Esophagus (tissue), 2 donors: ENCODE results near the gene PFN1. TPM values are rescaled to one million over a fixed set of nuclear protein-coding genes. Genes with fewer than 3 reads are reported as not detected.

Source experiments
- H3K27ac ChIP-seq, 2 donors: one replicate each; pipeline ENCODE4 v1.5.1; 2013; ENCODE audit warnings: low read depth in 2 of 2, mild to moderate bottlenecking in 2 of 2, inconsistent platforms in 1 of 2, low read length in 1 of 2, moderate library complexity in 1 of 2
- H3K27me3 ChIP-seq, 2 donors: one replicate each; pipeline ENCODE4 v1.6.1; 2013; ENCODE audit warnings: low read length in 2 of 2, control low read depth in 1 of 2, mild to moderate bottlenecking in 1 of 2; ENCODE audit not compliant: insufficient read depth in 2 of 2, control insufficient read depth in 1 of 2
- H3K36me3 ChIP-seq, 2 donors: one replicate each; pipeline ENCODE4 v1.6.1; 2013; ENCODE audit warnings: low read length in 1 of 2; ENCODE audit not compliant: control insufficient read depth in 2 of 2, insufficient read depth in 2 of 2
- H3K4me1 ChIP-seq, 2 donors: one replicate each; pipeline ENCODE4 v1.6.1; 2013; ENCODE audit warnings: low read length in 1 of 2; ENCODE audit not compliant: control insufficient read depth in 2 of 2, insufficient read depth in 2 of 2
- H3K4me3 ChIP-seq, 2 donors: one replicate each; pipeline ENCODE4 v1.5.1; 2013; ENCODE audit warnings: low read length in 2 of 2, mild to moderate bottlenecking in 2 of 2, low read depth in 1 of 2, moderate library complexity in 1 of 2
- H3K9me3 ChIP-seq, 2 donors: one replicate each; pipeline ENCODE4 v1.6.1; 2013; ENCODE audit warnings: mild to moderate bottlenecking in 2 of 2, low read depth in 1 of 2, low read length in 1 of 2, moderate library complexity in 1 of 2; ENCODE audit not compliant: control insufficient read depth in 2 of 2, insufficient read depth in 1 of 2
- WGBS, 2 donors: extraction: QIAGEN DNeasy Blood & Tissue Kit; methylation state at CpG; one replicate each; pipeline ENCODE4 v1.1.7; 2013; 5-methylcytosine and 5-hydroxymethylcytosine counted together
- polyA plus RNA-seq, 2 donors: library from polyadenylated mRNA; stranded (reverse); fragments of 200-250 nt; gene quantifications; one replicate each; pipeline ENCODE4 v1.2.3, GENCODE V29; 2013
- donor health status: healthy with polysubstance abuse.
- donor health status: Bipolar disorder and iron deficiency.

PFN1 gene
- 100 to 1,000 TPM; 371 to 761 TPM for polyA plus RNA-seq

DNA sequence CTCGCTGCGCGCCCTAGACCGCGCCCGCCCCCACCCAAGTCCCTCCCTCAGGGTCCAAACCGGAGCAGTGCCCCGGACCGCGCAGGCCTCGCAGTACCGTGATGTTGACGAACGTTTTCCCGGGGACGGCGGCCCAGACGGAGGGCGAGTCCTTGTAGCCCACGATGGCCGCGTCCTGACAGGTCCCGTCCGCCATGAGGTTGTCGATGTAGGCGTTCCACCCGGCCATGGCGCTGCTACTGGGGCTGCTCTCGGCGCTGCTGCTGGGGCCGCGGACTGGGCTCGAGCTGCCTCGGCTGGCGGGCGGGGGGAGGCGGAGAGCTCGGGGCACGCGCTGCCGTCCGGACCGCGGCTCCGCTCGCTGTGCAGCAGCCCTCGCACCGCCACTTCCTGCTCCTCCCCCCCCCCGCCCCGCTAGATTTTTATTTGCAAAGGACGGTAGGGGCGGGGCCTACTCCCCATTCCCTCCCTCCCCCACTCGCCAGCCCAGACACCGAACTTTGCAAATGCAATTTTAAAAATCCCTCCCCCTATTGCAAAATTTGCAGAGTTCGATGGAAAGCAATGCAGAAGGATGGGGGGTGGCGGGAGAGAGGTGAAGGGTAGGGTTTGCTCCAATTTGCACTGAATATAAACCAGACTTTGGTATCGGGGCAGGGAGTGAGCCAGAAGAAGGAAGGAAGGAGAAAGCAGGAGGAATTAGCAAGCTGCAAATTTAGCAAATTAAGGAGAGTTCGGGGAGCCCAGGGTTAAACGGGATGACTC lies at the start of gene PFN1:
TSS of gene PFN1 (minus strand) at position 365 of the 765 bp plus-strand sequence. CDS start at position 229, 136 bp downstream.
- peaks cover 4 to 15% of the 10 kb centered on the region in 2 donors for H3K4me1 ChIP-seq
- 0 to 1% methylated on average over 56 to 59 of the region's 59 CpGs for WGBS, 2 donors

DNA sequence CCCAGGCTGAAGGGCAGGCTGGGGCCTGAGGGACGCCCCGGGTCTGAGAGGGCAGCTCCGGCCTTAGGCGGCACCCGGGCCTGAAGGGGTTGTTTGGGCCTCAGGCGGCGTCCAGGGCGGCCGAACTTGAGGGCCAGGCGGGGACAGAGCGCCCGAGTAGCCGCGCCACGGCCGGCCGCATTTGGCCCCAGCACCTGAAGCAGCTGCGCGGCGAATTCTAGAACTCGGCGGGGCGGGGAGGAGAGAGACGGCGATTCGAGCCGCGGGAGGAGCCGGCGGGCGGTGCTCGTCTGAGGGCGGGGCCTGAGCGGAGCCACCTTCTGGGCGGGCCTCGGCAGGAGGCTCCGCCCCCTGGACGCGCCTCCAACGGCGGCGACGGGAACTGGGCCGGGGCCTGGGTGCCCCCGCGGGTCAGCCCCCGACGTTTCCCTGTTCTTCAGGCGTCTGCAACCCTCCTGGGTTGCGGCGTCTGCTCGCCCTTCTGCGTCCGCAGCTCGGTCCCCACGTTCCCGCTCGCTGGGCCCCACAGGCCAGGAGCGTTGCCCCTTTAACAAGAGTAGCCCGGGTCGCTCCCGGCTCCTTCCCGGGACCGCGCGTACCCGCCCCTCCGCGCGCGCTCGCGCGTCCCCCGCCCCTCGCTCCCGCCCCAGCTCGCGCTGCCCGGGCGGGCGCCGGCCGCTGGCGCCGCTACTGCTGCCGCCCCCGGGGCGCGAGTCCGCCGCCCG lies 49.1 kb upstream of the PFN1 start, which contains the start of the genes INCA1 and KIF1C:
TSS of gene INCA1 (minus strand) at position 221 of the 725 bp plus-strand sequence. CDS start 3,085 bp downstream, outside the sequence.
TSS of gene KIF1C (plus strand) at position 649 of the 725 bp plus-strand sequence. CDS start 2,297 bp downstream, outside the sequence.
- WGBS, 2 donors: 1% methylated on average over 75 to 93 of the region's 93 CpGs
- Histone ChIP-seq H3K4me3 (peak within 1 kb of the TSS; percentile 84 to 86), H3K4me1 (peaks cover 14 to 18% of the 10 kb centered on the region in 2 donors), H3K9me3 (no peaks in the 10 kb centered on the region), H3K27ac (peak within 1 kb of the TSS; percentile 97), H3K36me3 (peaks cover 5 to 18% of the 10 kb centered on the region in 2 donors), H3K27me3 (no peaks in the 10 kb centered on the region)

More for the DNA sequence above, at the start of gene PFN1:
- H3K9me3 ChIP-seq: no peaks in the 10 kb centered on the region
- H3K27me3 ChIP-seq: no peaks in the 10 kb centered on the region
- H3K4me3 ChIP-seq: peak within 1 kb of the TSS; percentile 77 to 99
- peaks cover 0 to 17% of the 10 kb centered on the region in 2 donors for H3K36me3 ChIP-seq
- peak within 1 kb of the TSS; percentile 99 to 100 for H3K27ac ChIP-seq

DNA sequence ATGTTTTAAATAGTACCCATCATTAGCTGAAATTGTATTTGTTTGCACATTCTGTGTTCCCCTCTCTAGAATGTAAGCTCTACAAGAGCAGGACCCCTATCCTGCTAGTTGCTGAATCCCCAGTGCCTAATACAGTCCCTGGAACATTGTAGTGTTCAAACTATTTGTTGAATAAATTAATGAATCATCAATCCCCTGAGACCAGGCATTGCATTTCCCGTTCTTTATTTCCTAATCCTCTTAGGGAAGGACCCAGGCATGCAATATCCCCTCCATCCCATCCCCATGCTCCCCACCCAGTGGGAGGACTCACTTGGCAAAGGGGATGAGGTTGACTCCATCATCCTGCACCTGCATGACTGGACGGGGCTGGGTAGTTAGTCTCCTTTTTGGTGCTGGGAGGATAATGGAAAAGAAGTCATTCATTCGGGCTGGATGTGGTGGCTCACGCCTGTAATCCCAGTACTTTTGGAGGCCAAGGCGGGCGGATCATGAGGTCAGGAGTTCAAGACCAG lies 45.8 kb upstream of the PFN1 start:
- Histone ChIP-seq H3K4me3 (no peak overlapping the region), H3K27ac (no peak overlapping the region), H3K4me1 (peaks cover 5 to 8% of the 10 kb centered on the region in 2 donors), H3K9me3 (no peaks in the 10 kb centered on the region), H3K36me3 (no peaks in the 10 kb centered on the region), H3K27me3 (no peaks in the 10 kb centered on the region)
- WGBS, 2 donors: 79 to 80% methylated on average over 6 of the region's 6 CpGs

DNA sequence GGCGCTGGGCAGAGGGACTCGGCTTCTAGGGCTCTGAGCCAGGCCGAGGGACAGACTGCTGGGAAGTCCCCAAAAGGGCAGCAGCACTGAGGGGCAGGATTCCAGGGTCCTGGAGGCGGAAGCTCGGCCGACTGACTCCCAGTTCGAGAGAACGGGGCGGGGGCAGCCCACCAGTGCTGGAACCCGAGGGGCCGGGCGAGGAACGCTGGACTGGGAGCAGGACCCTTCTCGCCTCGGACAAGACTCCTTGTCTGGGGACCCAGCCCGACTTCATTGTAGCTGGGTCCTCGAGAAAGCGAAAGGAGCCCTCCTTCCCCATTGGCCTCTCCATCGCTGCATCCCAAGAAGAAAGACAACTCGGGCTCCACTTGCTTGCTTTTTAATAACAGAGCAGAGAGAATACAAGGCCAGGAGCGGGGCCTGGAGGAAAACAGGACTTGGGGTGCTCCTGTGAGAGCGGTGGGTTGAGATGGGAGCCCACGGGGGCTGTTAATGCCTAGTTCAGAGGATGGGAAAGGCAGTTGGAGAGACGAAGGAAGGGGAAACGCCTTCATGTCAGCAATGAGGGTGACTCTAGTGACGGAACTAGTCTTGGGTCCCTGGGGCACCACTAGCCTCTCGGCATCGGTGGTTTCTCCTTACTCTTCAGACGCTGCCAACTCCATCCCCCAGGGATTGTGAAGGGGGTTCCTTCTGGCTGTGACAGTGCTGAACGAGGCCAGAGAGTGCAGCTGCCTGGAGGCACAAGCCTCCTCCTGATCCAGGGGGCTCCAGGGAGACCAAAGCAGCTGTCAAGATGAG lies 39.6 kb upstream of the PFN1 start:
- 1 to 5% methylated on average over 30 of the region's 30 CpGs for WGBS, 2 donors
- H3K4me3 ChIP-seq: peak overlapping the region; percentile 75 to 94

DNA sequence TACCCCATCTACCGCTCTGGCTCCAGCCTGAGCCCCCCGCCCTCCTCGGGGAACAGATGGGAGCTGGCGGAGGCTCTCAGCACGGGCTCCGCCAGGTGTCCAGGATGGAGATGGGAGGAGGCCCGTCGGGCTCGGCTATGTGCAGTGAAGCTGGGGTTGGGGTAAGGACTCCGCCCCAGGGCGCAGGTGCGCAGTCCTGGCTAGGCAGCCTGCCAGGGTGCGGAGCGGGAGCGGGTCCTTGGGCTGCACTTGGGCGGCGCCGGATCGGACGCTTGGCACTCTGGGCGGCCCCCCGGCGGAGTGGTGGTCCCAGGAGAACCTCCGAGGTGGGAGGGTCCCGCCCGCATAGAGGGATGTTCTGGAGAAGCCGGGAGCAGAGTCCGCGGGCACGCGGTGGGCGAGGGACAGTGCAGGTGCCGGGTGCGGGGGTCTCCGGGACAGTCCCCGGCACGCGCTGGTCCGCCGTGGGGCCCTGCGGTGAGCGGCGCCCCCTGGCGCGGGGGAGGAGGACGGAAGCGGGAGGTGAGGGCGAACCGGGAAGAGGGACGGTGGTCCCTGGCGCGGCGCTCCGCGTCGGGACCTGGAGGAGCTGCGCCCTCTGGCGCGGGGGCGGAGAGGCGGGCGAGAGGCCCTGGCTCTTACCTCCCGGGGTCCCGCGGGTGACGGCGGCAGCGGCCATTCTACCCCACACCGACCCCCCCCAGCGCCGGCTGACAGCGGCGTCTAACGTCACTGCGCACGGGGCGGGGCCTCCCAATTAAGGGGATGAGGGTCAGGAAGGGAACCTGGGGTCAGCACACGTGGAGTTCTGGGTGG lies 38.8 kb upstream of the PFN1 start, which contains the start of gene CAMTA2:
TSS of gene CAMTA2 (minus strand) at position 725 of the 816 bp plus-strand sequence. CDS start 1,453 bp downstream, outside the sequence.
- Histone ChIP-seq H3K36me3 (peaks cover 0 to 5% of the 10 kb centered on the region in 2 donors), H3K27me3 (no peaks in the 10 kb centered on the region), H3K27ac (peak within 1 kb of the TSS; percentile 88), H3K4me1 (peaks cover 0 to 6% of the 10 kb centered on the region in 2 donors), H3K9me3 (no peaks in the 10 kb centered on the region), H3K4me3 (peak within 1 kb of the TSS; percentile 75 to 94)
- 0 to 1% methylated on average over 58 to 78 of the region's 78 CpGs for WGBS, 2 donors

More for the DNA sequence above, 39.6 kb upstream of the PFN1 start:
- H3K4me1 ChIP-seq: peaks cover 0 to 6% of the 10 kb centered on the region in 2 donors
- H3K27ac ChIP-seq: peak overlapping the region; percentile 88
- H3K27me3 ChIP-seq: no peaks in the 10 kb centered on the region
- H3K36me3 ChIP-seq: no peaks in the 10 kb centered on the region
- no peaks in the 10 kb centered on the region for H3K9me3 ChIP-seq

DNA sequence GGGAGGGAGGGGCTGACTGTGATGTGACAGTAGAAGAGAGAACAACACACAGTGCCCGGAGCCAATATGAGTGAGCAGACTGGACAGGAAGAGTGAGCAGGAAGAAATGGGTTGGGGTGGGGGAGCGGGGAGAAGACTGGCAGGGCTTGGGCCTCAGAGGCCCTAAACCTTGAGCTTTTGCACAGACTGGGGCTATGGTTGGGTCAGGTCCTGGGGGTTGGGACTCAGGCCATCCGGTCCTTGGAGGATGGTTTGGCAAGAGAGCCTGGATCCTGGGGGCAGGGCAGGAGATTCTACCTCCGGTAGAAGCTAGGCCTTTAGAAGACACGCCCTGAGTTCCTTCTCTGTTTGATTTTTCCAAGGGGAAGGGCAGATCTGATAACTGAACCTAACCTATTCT lies 38.1 kb upstream of the PFN1 start:
- Histone ChIP-seq H3K27me3 (no peaks in the 10 kb centered on the region), H3K36me3 (peaks cover 0 to 6% of the 10 kb centered on the region in 2 donors), H3K27ac (peak overlapping the region; percentile 88), H3K9me3 (no peaks in the 10 kb centered on the region), H3K4me3 (peak overlapping the region; percentile 75 to 94), H3K4me1 (peaks cover 0 to 6% of the 10 kb centered on the region in 2 donors)
- 28 to 30% methylated on average over 5 of the region's 5 CpGs for WGBS, 2 donors

DNA sequence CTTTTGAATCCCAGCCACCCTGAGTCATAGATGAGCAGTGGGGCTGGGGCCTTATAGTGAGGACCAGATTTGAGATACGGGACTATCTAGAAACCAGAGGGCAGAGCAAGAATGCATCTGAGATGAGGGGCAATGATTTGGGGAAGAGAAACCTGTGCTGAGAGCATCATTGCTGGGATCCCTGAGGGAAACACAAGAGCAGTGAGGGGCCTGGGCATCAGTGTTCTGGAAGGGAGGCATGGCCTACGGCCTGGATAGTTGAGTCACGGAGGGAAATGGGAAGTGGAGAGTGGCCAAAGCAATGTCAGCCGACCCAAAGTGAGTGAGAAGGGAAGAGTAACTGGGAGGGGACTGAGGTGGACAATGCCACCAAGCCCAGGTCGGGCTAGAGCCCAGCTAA lies 34.0 kb upstream of the PFN1 start:
- Histone ChIP-seq H3K27ac (no peak overlapping the region), H3K36me3 (peaks cover 13 to 28% of the 10 kb centered on the region in 2 donors), H3K27me3 (no peaks in the 10 kb centered on the region), H3K4me3 (no peak overlapping the region), H3K9me3 (no peaks in the 10 kb centered on the region), H3K4me1 (peaks cover 0 to 3% of the 10 kb centered on the region in 2 donors)
- WGBS, 2 donors: 69 to 78% methylated on average over 5 of the region's 5 CpGs

DNA sequence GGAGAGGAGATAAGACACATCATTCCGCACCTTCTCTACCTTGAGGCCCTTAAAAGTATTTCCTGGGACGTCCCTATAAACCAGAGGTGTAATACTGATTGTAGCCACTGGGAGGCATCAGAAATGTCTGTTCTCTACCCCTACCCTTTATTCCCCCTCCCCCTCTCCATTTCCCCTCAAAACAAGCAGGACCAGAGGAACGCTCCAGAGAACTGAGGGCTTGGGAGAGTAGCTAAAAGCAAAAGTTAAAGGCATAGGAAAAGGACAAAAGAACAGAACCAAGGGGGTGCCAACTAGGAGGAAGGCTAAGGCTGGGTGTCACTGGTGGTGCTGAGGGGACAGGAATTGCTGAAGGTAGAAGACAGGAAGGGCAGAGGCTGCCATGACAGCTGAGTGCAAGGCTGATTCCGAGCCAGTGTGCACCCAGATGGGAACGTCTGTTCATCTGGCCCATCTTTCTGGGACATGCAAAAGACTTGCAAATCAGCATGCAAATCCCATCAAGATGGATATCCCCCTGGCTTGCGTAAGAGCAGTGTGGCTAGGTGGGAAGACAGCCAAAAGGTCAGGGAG lies 32.4 kb upstream of the PFN1 start:
- Histone ChIP-seq H3K36me3 (peaks cover 13 to 32% of the 10 kb centered on the region in 2 donors), H3K4me3 (no peak overlapping the region), H3K9me3 (no peaks in the 10 kb centered on the region), H3K4me1 (peaks cover 0 to 3% of the 10 kb centered on the region in 2 donors), H3K27me3 (no peaks in the 10 kb centered on the region), H3K27ac (no peak overlapping the region)
- 39 to 43% methylated on average over 6 of the region's 6 CpGs for WGBS, 2 donors
